HepG2 (cell line): ENCODE results near the gene DUS1L. TPM values are rescaled to one million over a fixed set of nuclear protein-coding genes. Genes with fewer than 3 reads are reported as not detected.

Source experiments
- ARID3A ChIP-seq: IDR thresholded peaks from 2 replicates; pipeline ENCODE4 v1.6.1; 2012; ENCODE audit warnings: low read depth, low read length, improper control_type of control experiment
- ATF7-NPFF ChIP-seq: sonication (generic); formaldehyde crosslinking; IDR thresholded peaks from 2 replicates; pipeline ENCODE4 v1.8.1; 2023; ENCODE audit warnings: mild to moderate bottlenecking, low read depth, missing genetic modification reagents, moderate library complexity
- ESRRA ChIP-seq: sonication (generic); formaldehyde crosslinking; IDR thresholded peaks from 2 replicates; pipeline ENCODE4 v1.5.1; 2020; ENCODE audit warnings: mild to moderate bottlenecking, low read depth, missing genetic modification reagents
- FOXC1 ChIP-seq: sonication (generic); formaldehyde crosslinking; IDR thresholded peaks from 2 replicates; pipeline ENCODE4 v1.8.0; 2022; ENCODE audit warnings: mild to moderate bottlenecking, missing genetic modification reagents, borderline replicate concordance
- HOXA9 ChIP-seq: sonication (generic); formaldehyde crosslinking; IDR thresholded peaks from 2 replicates; pipeline ENCODE4 v1.8.1; 2022; ENCODE audit warnings: missing genetic modification reagents, mild to moderate bottlenecking, moderate library complexity, borderline replicate concordance
- KDM2A ChIP-seq: sonication (generic); formaldehyde crosslinking; IDR thresholded peaks from 2 replicates; pipeline ENCODE4 v1.4.0; 2020; ENCODE audit warnings: low read depth, missing genetic modification reagents, borderline replicate concordance
- MIER3 ChIP-seq: IDR thresholded peaks from 2 replicates; pipeline ENCODE4 v1.6.1; 2016; ENCODE audit warnings: missing compliant biosample characterization, borderline replicate concordance
- MLLT10 ChIP-seq: sonication (generic); formaldehyde crosslinking; IDR thresholded peaks from 2 replicates; pipeline ENCODE4 v1.4.0; 2020; ENCODE audit warnings: missing genetic modification reagents
- NKX3-1 ChIP-seq: sonication (generic); formaldehyde crosslinking; IDR thresholded peaks from 2 replicates; pipeline ENCODE4 v1.5.0; 2020; ENCODE audit warnings: missing genetic modification reagents
- SMC3 ChIP-seq: IDR thresholded peaks from 2 replicates; pipeline ENCODE4 v1.6.1; 2011; ENCODE audit warnings: low read length, improper control_type of control experiment
- SRSF1 ChIP-seq: fragments of 200-400 bp; formaldehyde crosslinking; optimal IDR thresholded peaks from 2 replicates; pipeline ENCODE3; 2017; ENCODE audit warnings: mild to moderate bottlenecking, low read depth, low read length, moderate library complexity
- SUZ12 ChIP-seq: fragments of 150-350 bp; IDR thresholded peaks from 2 replicates; pipeline ENCODE4 v1.6.1; 2014; ENCODE audit warnings: low read depth, low read length
- TOE1 ChIP-seq: sonication (generic); formaldehyde crosslinking; IDR thresholded peaks from 2 replicates; pipeline ENCODE4 v1.4.0; 2020; ENCODE audit warnings: mild to moderate bottlenecking, missing genetic modification reagents
- ZBTB7B ChIP-seq: sonication (generic); formaldehyde crosslinking; IDR thresholded peaks from 2 replicates; pipeline ENCODE4 v1.4.0; 2020; ENCODE audit warnings: missing genetic modification reagents
- ZFAT ChIP-seq: sonication (generic); formaldehyde crosslinking; conservative IDR thresholded peaks from 2 replicates; pipeline ENCODE4 v1.8.1; 2023; ENCODE audit warnings: missing genetic modification reagents, inconsistent platforms
- ZNF121 ChIP-seq: sonication (generic); formaldehyde crosslinking; IDR thresholded peaks from 2 replicates; pipeline ENCODE4 v1.5.0; 2020; ENCODE audit warnings: mild to moderate bottlenecking, missing genetic modification reagents
- ZNF337 ChIP-seq: sonication (generic); formaldehyde crosslinking; IDR thresholded peaks from 2 replicates; pipeline ENCODE4 v1.5.1; 2020; ENCODE audit warnings: missing genetic modification reagents, low read depth, mild to moderate bottlenecking, borderline replicate concordance
- ZNF33B ChIP-seq: sonication (generic); formaldehyde crosslinking; IDR thresholded peaks from 2 replicates; pipeline ENCODE4 v1.5.1; 2020; ENCODE audit warnings: mild to moderate bottlenecking, missing genetic modification reagents
- ZNF567 ChIP-seq: sonication (generic); formaldehyde crosslinking; IDR thresholded peaks from 2 replicates; pipeline ENCODE4 v1.8.1; 2023; ENCODE audit warnings: mild to moderate bottlenecking, missing genetic modification reagents, borderline replicate concordance
- ZNF607 ChIP-seq: sonication (generic); formaldehyde crosslinking; IDR thresholded peaks from 2 replicates; pipeline ENCODE4 v1.5.1; 2020; ENCODE audit warnings: missing genetic modification reagents, mild to moderate bottlenecking, borderline replicate concordance
- ZNF776 ChIP-seq: sonication (generic); formaldehyde crosslinking; IDR thresholded peaks from 2 replicates; pipeline ENCODE4 v1.4.0; 2020; ENCODE audit warnings: mild to moderate bottlenecking, missing genetic modification reagents
- ZNF792 ChIP-seq: IDR thresholded peaks from 2 replicates; pipeline ENCODE4 v1.6.1; 2016
- ZSCAN9 ChIP-seq: IDR thresholded peaks from 2 replicates; pipeline ENCODE4 v1.6.1; 2016; ENCODE audit warnings: borderline replicate concordance
- polyA plus RNA-seq, 8 experiments: library from polyadenylated mRNA; depleted of rRNA in 3 of 8; stranded (reverse) in 7 of 8; unstranded in 1 of 8; fragments of >200 nt; fragmentation: Illumina TruSeq in 4 of 8; extraction: Trizol in 4 of 8; gene quantifications; 2 replicates each; pipeline versions ENCODE4 v1.2.1 to v1.2.3, GENCODE V29; 2011 to 2016; ENCODE audit warnings: low read depth in 4 of 8, missing spikeins in 1 of 8, mixed read lengths in 1 of 8; ENCODE audit not compliant: insufficient read depth in 1 of 8
- total RNA-seq, 5 experiments: library from RNA; depleted of rRNA; stranded (reverse); fragments of >200 nt; fragmentation: Illumina TruSeq; extraction: Trizol; gene quantifications; 2 replicates each; pipeline ENCODE4 v1.2.3, GENCODE V29; 2016; ENCODE audit warnings: low read depth in 1 of 5
- TF ChIP-seq, protein P1 (sequence below): sonication (generic); formaldehyde crosslinking; IDR thresholded peaks from 2 replicates; pipeline ENCODE4 v1.4.0; 2020; ENCODE audit warnings: missing genetic modification reagents
- TF ChIP-seq, protein P2 (sequence below): sonication (generic); formaldehyde crosslinking; IDR thresholded peaks from 2 replicates; pipeline ENCODE4 v1.9.0; 2021; ENCODE audit warnings: missing genetic modification reagents, mild to moderate bottlenecking, borderline replicate concordance

DUS1L gene
- total and polyA plus RNA-seq, 2 of the 13 experiments (the other 11 are each of a cell fraction or from before 2014, with no cell fraction given), result 81.0 to 109 TPM

DNA sequence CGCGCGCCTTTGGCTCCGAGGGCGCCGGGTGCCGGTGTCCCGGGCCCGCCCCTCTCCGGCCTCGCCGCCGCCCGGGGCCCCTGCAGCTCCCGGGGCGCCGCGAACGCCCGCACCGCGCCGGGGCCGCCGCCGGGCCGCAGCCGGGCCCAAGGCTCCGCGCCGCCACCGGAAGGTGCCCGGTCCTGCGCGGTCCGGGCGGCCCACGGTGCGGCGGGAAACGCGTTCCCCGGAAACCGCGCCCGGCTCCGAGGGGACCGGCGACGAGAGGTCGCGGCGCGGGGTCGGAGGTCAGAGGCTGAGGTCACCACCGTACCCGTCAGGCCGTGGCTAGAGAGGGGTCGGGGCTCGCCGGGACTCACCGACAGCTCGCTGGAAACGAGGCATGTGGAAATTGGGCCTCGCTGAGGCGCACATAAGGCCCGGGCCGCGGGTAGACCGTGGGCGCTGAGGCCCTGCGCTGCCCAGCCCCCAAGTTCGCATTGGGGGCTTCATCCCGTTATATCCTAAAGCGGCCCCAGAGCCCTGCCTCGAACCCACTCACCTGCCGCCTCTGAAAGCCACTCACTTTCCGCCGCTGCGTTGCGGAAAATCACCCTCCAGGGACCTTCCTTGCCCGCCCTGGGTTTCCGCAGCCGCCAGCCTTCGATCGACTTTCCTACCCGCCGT lies at the start of gene DUS1L (continued):
- TF ChIP-seq ZNF607 (CRISPR knock-in tag) (peak; percentile 80), KDM2A (CRISPR knock-in tag) (peak; percentile 100), NKX3-1 (CRISPR knock-in tag) (0 out of 2 replicates have a peak, but pooled peaks have one; percentile 46), TOE1 (peak; percentile 41; the same call in 1 of the 2 replicates), ARID3A (no peak), ZNF792 (CRISPR knock-in tag) (peak; percentile 89), ZNF567 (peak; percentile 89; the same call in 1 of the 2 replicates), ZSCAN9 (CRISPR knock-in tag) (peak; percentile 58; the same call in 1 of the 2 replicates), ATF7-NPFF (CRISPR knock-in tag) (peak; percentile 89), SUZ12 (0 out of 2 replicates have a peak, but pooled peaks have one; percentile 9), ZNF121 (CRISPR knock-in tag) (peak; percentile 82), SRSF1 (no peak), MIER3 (CRISPR knock-in tag) (peak; percentile 92; the same call in 1 of the 2 replicates), ZNF776 (CRISPR knock-in tag) (peak; percentile 98), ZNF33B (CRISPR knock-in tag) (0 out of 2 replicates have a peak, but pooled peaks have one; percentile 61), FOXC1 (peak; percentile 72; the same call in 1 of the 2 replicates), ESRRA (CRISPR knock-in tag) (peak; percentile 96), HOXA9 (CRISPR knock-in tag) (no peak; the same call in 1 of the 2 replicates), ZBTB7B (peak; percentile 95), MLLT10 (no peak), ZFAT (CRISPR knock-in tag) (no peak), ZNF337 (peak; percentile 41; the same call in 1 of the 2 replicates), SMC3 (no peak)
- TF ChIP-seq, protein P1, sequence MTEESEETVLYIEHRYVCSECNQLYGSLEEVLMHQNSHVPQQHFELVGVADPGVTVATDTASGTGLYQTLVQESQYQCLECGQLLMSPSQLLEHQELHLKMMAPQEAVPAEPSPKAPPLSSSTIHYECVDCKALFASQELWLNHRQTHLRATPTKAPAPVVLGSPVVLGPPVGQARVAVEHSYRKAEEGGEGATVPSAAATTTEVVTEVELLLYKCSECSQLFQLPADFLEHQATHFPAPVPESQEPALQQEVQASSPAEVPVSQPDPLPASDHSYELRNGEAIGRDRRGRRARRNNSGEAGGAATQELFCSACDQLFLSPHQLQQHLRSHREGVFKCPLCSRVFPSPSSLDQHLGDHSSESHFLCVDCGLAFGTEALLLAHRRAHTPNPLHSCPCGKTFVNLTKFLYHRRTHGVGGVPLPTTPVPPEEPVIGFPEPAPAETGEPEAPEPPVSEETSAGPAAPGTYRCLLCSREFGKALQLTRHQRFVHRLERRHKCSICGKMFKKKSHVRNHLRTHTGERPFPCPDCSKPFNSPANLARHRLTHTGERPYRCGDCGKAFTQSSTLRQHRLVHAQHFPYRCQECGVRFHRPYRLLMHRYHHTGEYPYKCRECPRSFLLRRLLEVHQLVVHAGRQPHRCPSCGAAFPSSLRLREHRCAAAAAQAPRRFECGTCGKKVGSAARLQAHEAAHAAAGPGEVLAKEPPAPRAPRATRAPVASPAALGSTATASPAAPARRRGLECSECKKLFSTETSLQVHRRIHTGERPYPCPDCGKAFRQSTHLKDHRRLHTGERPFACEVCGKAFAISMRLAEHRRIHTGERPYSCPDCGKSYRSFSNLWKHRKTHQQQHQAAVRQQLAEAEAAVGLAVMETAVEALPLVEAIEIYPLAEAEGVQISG (CRISPR knock-in tag), result peak; percentile 96
- TF ChIP-seq, protein P2, sequence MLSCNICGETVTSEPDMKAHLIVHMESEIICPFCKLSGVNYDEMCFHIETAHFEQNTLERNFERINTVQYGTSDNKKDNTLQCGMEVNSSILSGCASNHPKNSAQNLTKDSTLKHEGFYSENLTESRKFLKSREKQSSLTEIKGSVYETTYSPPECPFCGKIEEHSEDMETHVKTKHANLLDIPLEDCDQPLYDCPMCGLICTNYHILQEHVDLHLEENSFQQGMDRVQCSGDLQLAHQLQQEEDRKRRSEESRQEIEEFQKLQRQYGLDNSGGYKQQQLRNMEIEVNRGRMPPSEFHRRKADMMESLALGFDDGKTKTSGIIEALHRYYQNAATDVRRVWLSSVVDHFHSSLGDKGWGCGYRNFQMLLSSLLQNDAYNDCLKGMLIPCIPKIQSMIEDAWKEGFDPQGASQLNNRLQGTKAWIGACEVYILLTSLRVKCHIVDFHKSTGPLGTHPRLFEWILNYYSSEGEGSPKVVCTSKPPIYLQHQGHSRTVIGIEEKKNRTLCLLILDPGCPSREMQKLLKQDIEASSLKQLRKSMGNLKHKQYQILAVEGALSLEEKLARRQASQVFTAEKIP (CRISPR knock-in tag), result no peak
